CD4-positive, alpha-beta T cell treated with Interleukin-2 at 100 ng/mL for 4 hours (primary cell): ENCODE measurements around the gene GPNMB.
A peak's percentile ranks its signal among the peaks of the same experiment; 100 is the strongest.

Source experiments
- DNase-seq: peaks from one replicate; pipeline ENCODE4 v3.0.0-alpha.2; 2020; ENCODE audit warnings: low spot score

GPNMB gene

DNA sequence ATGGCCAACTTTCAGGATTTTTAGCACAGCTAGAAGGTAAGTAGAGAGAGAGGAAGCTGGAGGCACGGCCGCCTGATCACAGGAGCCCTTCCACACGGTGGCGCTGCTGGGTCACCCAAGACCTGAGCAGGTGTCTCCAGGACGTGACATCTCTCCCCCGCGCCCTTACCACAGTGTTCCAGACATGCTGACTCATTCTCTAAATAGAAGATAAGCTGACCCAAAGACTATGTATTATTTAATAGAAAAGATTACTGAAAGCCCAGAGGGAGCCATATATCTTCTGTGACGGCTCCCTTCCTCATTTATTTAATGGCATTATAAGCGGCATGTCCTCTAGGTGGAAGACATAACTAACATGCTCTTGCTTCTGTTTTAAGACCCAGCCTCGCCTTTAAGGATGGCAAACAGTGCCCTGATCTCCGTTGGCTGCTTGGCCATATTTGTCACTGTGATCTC, 26.6 kb downstream of the GPNMB start:
- DNase-seq = peak; percentile 88

DNA sequence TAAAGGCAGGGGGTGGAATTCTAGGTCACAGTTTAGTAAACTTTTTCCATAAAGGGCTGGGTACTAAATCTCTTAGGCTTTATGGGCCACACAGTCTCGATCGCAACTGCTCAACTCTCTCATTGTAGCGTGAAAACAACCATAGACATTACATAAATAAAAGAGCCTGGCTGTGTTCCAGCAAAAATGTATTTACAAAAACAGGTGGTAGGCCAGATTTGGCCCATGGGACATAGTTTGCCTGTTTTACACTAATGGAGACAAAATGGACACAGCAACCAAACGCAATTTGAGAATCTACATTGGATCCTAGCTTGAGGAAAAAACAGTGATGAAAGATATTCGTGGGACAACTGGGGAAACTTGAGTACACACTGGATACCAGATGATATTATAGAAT, 29.3 kb downstream of the GPNMB start:
- no peak for DNase-seq

DNA sequence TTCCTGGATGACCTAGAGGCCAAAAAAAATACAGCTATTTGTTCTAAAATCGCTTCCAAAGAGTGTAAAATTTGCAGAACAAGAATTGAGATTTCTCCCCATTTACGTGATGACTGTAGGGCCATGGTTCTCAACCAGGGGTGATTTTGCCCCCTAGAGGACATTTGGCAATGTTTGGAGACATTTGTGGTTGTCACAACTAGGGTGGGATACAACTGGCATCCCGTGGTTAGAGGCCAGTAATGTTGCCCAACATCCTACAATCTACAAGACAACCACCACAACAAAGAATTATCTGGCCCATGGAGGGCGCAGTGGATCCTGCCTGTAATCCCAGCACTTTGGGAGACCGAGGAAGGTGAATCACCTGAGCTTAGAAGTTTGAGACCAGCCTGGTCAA, 29.8 kb downstream of the GPNMB start:
- no peak for DNase-seq

DNA sequence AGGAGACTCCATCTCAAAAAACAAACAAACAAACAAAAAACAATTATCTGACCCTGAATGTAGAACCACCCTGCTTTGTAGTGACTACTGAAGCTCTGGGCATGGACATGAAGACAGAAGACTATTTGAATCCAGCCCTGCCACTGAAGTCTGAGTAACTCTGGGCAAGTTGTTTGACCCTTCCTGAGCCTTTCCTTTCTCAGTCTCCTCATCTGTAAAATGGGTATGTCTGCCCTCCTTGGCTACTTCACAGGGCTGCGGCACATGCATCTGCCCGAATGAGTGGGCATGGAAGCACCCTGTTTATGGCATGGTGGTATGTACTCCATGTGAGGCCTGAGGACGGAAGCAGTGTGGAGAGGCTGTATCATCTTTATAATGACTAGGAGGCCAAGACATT, 30.4 kb downstream of the GPNMB start:
- no peak for DNase-seq

GRCh38 chr7:23277359-23277989, 30.9 kb downstream of the GPNMB start:
- peak; percentile 72 for DNase-seq

DNA sequence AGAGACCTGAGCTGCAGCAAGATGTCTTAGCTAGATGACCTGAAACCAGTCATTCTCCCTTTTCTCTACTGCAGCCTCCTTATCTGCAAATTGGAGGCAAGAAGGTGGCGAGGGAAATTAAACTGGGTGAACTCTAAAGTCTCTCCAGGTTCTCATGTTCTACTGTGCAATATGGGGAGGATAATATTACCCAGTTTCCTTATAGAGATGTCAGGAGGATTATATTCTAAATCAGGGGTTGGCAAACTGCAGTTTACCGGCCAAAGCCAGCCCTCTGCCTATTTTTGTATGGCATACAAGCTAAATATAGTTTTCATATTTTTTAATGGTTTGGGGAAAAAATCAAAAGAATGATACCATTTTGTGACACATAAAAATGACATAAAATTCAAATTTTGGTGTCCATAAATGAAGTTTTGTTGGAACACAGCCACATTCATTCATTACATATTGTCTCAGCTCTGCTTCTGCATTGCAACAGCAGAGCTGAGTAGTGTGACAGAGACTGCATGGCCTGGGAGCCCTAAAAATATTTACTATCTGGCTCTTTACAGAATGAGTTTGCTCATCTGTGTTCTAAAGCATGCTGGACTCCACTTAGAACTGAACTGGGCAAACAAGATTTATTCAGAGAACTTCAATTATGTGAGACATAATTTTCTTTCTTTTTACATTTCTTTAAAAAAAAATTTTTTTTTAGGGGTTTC, 33.4 kb downstream of the GPNMB start:
- DNase-seq = no peak

DNA sequence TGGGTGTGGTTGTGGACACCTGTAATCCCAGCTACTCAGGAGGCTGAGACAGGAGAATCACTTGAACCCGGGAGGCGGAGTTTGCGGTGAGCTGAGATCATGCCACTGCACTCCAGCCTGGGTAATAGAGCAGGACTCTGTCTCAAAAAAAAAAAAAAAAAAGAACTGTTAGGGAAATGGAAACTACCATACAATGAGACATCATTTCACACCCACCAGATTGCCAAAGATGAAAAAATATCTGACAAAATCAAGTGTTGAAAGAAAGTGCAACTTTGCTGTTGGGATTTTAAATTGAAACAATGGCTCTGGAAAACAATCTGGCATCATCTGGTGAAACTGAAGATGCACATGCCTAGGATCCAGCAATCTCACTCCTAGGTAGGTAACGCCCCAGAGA, 36.5 kb downstream of the GPNMB start:
- DNase-seq = no peak

GRCh38 chr7:23284871-23285270, 38.3 kb downstream of the GPNMB start:
- DNase-seq = no peak

DNA sequence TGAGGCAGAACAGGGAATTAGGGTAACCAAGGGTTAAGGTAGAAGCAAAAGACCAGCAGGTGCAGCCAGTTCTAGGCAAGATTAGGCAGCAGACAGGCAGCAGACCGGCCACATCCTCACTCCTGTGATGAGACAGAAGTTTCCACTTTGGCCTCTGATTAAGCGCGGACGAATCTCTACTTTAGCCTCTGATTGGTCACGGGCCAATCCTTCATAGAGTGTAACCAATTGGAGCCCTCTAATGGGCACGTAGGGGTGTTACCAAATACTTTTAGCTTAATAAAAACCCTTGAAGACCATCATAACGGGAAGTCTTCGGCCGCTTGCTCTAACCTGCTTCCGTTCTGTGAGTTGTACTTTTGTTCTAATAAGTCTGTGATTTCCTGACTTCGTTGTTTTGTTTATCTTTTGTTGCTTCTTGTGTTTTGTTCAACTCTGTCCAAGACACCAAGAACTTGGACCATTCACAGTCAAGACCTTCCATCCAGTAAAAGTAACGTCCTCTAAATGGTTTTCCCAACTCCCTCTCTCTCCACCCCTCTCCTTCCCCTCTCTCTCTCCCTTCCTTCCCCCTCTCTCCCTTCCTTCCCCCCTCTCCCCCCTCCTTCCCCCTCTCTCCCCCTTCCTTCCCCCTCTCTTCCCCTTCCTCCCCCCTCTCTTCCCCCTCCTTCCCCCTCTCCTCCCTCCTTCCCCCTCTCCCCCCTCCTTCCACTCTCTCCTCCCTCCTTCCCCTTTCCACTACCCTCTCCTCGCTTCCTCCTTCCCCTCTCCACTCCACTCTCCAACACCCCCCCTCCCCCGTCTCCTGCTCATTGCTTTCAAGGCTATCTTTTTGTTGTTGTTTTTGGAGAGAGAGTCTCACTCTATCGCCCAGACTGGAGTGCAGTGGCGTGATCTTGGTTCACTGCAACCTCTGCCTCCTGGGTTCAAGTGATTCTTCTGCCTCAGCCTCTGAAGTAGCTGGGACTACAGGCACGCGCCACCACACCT, 39.4 kb downstream of the GPNMB start:
- DNase-seq = no peak

DNA sequence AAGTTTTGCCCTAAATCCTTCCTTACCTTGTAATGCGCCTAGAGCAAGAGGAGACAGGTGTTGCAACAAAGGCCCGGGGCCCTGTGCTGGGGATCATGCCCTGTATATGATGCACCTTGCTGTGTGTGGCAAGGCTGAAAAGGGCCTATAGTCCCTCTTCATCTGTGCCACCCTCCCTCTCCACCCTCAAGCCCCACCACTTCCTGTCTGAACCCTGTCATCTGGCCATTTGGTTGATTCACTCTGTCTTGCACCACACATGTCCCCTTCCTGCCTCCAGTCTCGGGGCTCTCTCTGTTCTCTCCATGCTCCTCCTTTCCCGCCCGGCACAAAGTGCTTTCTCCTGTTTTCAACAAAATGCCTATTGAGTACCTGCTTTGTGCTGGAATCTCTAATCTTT, 41.0 kb downstream of the GPNMB start:
- DNase-seq = no peak

- no peak for DNase-seq
Measured at GRCh38 chr7:23290993-23291392, 44.4 kb downstream of the GPNMB start.

GRCh38 chr7:23291957-23292560, 45.5 kb downstream of the GPNMB start:
- DNase-seq = no peak

- no peak for DNase-seq
Measured at GRCh38 chr7:23292623-23293022, 46.0 kb downstream of the GPNMB start.

GRCh38 chr7:23293500-23294073, 47.0 kb downstream of the GPNMB start:
- no peak for DNase-seq

- no peak for DNase-seq
Measured at GRCh38 chr7:23294549-23295400, 48.2 kb downstream of the GPNMB start.

- DNase-seq = no peak
Measured at GRCh38 chr7:23295401-23295697, 48.8 kb downstream of the GPNMB start.

DNA sequence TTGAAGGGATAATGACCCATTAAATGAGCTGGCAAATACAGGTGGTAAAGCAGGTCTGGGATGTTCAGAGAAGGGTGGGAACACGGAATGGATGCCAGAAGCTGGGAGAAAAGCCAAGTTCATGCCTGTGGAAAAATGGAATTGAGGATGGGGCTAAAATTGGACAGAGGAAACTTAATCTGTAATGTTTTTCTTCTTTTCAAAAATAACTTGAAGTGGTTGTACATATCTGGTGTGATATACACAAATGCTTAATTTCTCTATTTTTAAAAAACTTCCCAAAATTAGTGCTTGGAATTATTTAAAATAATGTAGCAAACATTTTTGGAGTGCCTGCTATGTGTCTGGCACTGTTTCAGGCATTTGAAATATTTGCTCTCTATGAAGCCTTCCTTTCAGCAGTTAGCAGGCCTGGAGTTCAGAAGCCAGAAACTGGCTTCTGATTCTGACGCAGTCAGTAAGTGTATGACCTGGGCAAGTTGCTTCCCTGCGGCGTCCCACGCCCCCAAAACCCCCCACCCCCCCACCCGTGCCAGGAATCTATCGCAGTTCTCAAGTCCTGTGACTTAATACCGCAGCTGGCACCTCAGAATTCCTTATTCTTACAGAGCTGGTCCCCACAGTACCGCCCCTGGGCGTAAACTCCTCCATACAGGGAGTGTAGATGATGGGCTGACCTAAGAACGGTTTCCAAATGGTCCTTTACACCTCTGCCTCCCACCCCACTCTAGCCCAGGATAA, 51.7 kb downstream of the GPNMB start:
- no peak for DNase-seq

DNA sequence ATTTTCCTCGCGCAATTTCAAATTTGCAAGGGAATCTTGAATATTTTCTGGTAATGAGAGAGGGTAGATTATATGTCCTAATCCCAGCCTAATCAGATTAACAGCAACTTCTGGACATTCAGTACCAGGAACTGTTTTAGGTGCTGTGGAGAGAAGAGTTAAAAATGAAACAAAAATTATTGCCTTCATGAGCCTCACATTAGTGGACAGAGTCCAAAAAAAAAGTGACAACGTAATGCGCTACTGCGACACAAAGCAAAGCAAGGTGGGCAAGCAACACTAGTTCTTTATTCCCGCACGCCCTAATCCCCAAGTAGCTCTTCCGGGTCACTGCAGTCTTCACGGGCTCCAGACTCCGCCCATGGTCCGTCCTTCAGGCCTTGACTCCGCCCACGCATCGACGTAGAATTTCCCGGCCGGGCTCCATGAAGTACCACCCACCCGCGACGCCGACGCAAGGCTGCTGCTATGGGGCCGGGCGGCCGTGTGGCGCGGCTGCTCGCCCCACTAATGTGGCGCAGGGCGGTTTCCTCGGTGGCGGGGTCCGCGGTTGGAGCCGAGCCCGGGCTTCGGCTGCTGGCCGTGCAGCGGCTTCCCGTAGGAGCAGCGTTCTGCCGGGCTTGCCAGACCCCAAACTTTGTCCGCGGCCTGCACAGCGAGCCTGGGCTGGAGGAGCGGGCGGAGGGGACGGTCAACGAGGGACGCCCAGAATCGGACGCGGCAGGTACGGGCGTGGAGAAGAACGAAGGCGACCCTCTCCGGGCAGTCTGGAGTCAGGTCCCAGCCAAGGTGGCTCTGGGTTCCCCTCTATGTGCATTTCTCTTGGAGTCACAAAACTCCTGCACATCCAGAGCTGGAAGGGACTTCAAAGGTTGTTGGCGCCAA, 52.6 kb downstream of the GPNMB start, which contains the start of gene MALSU1:
TSS of gene MALSU1 (plus strand) at position 455 of the 885 bp plus-strand sequence. CDS start at position 469, 14 bp downstream.
- DNase-seq = peak; percentile 96

- DNase-seq = no peak
Measured at GRCh38 chr7:23299770-23300300, 53.3 kb downstream of the GPNMB start.
